Measurements from ENCODE around the gene PSMD8.

PSMD8 gene

DNA sequence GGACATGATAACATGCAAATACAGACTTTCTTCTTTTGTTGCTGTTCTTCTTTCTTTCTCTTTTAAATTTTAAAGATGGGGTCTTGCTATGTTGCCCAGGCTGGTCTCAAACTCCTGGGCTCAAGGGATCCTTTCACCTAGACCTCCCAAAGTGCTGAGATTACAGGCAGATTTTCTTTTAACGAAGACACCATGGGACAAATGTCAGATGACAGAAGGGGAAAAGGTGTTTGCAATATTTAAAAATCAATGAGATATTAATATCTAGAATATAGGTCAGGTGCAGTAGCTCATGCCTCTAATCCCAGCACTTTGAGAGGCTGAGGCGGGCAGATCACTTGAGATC is 55.4 kb downstream of the PSMD8 start:
- H3K27ac ChIP-seq, result no peak overlapping the region

DNA sequence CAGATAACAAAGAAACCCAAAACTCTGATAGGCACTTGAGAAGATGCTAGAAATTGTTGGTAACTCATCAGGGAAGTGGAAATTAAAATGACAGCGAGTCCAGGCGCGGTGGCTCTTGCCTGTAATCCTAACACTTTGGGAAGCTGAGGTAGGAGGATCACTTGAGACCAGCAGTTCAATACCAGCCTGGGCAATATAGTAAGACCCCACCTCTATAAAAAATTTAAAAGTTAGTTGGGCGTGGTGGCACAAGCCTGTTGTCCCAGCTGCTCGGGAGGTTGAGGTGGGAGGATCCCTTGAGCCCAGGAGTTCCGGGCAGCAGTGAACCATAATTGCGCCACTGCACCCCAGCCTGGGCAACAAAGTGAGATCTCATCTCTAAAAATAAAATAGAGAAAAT is 56.6 kb downstream of the PSMD8 start:
- H3K27ac ChIP-seq, result no peak overlapping the region
- no peak for DNase-seq (ENCODE audit: low read depth, low spot score)

More for the DNA sequence above, 55.4 kb downstream of the PSMD8 start:
- DNase-seq (ENCODE audit: low read depth, low spot score), result no peak

DNA sequence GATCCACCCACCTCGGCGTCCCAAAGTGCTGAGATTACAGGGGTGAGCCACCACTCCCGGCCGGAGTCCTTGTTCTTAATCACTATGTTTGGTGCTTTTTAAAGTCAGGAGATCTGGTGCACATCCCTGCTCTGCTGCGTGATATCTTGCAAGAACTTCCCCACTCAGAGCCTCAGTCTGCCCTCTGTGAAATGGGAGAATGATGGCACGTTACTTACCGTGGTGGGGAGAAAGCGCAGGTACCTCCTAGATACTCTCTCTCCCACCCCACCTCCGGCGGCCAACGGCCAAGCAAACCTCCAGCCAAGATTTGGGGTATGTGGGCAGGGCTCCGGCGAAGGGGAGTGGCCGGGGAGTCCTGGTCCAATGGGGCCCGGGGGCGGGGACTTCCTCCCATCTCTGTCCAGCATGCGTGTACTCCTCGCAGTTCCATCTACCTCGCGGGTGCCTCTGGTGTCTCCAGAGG is 58.9 kb downstream of the PSMD8 start, which contains the start of gene RYR1:
Gene RYR1 (plus strand): TSS at position 424 of the 466 bp plus-strand sequence. CDS start 139 bp downstream, outside the sequence.
- H3K27ac ChIP-seq, result no peak within 1 kb of the TSS
- no peak for DNase-seq (ENCODE audit: low read depth, low spot score)

Data from epithelial cell of prostate (primary cell).